GM10266 (cell line): ENCODE measurements around the gene SAMD1.

Experiments used
- DNase-seq: peaks from one replicate; pipeline ENCODE4 v3.0.0; 2012; ENCODE audit errors: extremely low spot score
- TF ChIP-seq, protein P1 (sequence below): IDR thresholded peaks from 2 replicates; pipeline ENCODE4 v1.5.1; 2012; ENCODE audit warnings: mild to moderate bottlenecking, low read depth; ENCODE audit not compliant: control insufficient read depth, insufficient read depth; ENCODE audit errors: missing control alignments

The SAMD1 gene

DNA sequence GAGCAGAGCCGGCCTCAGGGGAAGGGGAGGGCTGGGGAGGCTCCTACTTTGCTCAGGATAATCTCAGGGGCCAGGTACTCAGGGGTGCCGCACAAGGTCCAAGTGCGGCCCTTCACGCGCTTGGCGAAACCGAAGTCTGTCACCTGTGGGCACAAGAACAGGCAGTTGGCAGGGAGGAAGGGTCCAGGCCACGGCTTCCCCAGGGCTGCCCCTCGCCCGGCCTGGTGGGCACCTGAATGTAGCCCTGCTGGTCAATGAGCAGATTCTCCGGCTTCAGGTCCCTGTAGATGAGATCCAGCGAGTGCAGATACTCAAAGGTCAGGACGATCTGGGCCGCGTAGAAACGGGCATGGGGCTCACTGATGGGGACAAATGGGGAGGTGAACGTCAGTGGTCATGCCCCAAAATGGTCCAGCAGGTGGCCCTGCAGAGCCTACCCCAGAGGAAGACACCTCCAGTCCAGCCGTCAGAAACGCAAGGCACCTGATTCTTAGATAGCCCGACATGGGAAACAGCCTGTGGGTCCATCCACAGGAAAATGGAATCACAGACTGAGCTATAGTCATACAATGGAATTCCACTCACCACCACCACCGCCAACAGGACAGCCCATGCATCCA is 7.1 kb upstream of the SAMD1 start:
- TF ChIP-seq, protein P1, sequence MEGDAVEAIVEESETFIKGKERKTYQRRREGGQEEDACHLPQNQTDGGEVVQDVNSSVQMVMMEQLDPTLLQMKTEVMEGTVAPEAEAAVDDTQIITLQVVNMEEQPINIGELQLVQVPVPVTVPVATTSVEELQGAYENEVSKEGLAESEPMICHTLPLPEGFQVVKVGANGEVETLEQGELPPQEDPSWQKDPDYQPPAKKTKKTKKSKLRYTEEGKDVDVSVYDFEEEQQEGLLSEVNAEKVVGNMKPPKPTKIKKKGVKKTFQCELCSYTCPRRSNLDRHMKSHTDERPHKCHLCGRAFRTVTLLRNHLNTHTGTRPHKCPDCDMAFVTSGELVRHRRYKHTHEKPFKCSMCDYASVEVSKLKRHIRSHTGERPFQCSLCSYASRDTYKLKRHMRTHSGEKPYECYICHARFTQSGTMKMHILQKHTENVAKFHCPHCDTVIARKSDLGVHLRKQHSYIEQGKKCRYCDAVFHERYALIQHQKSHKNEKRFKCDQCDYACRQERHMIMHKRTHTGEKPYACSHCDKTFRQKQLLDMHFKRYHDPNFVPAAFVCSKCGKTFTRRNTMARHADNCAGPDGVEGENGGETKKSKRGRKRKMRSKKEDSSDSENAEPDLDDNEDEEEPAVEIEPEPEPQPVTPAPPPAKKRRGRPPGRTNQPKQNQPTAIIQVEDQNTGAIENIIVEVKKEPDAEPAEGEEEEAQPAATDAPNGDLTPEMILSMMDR = peak; percentile 21
- DNase-seq = no peak

DNA sequence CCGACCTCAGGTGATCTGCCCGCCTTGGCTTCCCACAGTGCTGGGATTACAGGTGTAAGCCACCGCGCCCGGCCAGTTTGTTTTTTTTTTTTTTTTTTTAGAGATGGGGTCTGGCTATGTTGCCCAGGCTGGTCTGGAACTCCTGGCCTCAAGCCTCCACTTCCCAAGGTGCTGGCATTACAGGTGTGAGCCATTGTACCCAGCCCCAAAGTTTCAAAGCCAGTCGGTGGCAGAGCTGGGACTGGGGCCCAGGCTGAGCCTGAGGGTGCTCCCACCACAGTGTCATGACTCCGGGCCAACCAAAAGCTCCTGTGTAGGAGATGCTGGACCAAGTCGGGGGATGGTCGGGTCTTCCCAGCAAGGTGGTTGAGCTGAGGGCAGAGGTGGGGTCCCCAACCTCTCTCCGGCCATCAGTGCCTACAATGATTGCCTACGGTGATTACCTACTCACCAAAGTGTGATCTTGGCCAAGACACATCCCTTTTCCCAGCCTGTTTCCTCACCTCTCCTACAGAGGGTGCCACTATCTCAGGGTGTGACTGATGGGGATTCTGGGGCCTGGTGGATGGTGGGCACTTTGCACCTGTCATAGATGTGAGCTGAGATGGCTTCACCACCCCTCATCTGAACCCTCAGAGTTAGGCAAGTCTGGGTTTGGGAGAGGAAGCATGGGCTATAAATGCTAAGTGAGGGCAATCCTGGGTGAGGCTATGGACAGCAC is 5.9 kb upstream of the SAMD1 start:
- TF ChIP-seq, protein P1 = peak; percentile 14

DNA sequence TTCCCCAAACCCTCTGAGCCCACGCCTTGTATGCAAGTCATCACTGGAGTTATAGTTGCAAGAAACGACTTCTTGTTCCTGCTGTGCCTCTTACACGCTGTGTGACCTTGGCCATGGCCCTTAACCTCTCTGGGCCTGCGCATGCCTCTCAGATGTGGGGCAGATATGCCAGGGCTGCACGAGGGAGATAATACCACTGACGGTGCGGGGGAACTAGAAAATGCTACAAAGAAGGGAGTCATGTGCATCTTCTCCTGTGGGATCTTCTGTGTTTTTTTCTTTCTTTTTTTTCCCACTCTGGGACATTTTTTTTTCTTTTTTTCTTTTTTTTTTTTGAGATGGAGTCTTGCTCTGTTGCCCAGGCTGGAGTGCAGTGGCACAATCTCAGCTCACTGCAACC is 4.3 kb upstream of the SAMD1 start:
- DNase-seq = no peak
- TF ChIP-seq, protein P1 = no peak

More for the DNA sequence above, 5.9 kb upstream of the SAMD1 start:
- DNase-seq = no peak

DNA sequence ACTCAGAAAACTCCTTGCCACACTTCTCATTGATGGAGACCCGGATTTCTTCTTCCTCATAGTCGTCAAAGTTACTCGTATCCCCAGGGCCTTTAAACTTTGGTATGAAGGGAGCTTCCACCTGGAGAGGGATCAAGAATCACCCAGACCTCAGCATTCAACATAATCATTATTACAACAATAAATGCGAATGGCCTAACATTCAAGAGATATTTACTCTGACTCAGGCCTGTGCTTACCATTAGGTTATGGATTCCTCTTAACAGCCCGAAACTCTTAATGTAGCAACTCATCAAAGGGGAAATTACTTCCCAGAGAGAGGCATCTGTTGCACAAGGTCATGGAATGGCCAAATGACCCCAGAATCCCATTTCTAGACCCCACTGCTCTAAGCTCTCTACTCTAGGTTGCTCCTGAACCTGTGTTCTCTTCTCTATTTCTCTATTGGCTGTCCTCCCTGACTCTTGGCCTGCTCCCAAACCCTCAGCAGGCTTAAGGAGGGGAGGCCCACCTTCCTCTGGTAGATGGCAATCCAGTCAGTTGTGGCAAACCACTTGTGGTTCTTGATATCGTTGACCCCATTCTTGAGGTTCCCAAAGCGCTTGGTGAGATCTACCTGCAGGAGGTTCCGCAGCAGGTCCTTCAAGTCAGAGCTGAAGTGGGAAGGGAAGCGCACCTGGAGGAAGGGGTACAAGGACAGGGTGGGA is 2.7 kb upstream of the SAMD1 start:
- TF ChIP-seq, protein P1 = no peak
- no peak for DNase-seq

DNA sequence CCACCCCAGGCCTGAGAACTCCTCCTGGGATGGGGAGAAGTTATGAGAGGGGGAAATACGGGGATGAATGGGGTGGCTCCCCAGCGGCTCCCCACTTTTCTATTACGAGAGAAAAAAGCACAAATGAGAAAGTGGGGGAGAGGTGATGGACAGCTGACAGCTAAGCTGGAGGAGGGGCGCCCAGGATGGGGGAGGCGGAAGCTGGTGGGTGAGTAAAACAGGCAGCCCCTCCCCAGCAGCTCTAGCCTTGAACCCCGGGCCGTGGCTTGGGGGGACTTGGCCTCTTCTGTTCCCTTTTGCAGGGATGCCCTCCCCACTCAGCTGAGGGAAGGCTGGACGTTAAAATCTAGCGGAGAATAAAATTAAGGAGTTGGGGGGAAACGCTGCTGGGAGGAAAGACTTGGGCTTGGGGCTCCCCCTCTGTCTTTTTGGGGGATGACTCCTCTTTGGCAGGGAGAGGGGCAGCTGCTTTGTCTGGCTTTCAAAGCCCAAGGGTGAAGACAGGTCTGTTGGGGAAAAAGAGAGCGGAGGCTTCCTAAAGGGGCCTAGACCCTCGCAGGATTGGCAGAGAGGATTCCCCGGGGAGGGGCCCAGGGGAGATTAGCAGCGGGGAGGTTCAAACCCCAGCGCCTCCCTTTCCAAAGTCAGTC is 1.4 kb upstream of the SAMD1 start:
- TF ChIP-seq, protein P1 = no peak
- peak; percentile 83 for DNase-seq

DNA sequence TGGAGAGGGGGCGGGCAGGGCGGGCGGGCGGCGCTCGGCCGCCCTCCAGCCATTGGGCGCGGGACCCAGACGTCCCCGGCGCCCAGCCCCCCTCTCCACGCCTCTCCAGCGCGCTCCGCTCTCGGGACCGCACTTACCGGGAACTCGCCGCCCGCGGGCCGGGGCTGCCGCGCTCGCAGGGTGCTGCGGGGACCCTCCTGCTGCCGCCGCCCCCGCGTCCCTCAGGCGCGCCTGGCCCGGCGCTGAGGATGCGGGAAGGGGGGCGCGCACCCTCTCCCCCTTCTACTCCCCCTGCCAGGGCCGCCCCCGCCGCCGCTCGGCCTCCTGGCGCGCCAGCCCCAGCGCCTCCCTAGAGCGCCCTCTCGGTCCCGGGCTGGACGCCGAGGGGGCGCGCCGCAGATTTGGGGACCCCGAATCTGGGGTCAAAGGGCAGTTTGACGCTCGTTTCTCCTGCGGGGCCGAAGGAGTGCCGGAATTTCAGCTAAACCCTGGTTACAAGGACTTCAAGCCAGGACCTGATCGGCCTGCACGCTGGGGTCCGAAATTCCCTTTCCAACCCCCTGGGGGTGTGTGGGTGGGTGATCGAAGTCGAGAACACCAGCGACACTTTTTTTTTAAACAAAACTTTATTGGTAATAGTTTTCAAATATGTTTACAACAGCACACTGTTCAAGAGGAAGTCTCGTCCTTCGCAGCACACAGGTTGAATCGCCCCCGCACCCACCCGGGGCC is 696 bp upstream of the SAMD1 start:
- TF ChIP-seq, protein P1 = peak; percentile 33
- peak; percentile 97 for DNase-seq
